H9 (cell line): ENCODE results near the gene ETV6. TPM values are rescaled to one million over a fixed set of nuclear protein-coding genes. Genes with fewer than 3 reads are reported as not detected.

Experiments
- DNase-seq: peaks from one replicate; pipeline ENCODE4 v3.0.0-alpha.2; 2017
- H2AFZ ChIP-seq: one replicate; pipeline ENCODE4 v1.6.1; 2013; ENCODE audit warnings: mild to moderate bottlenecking, low read length, control low read depth, moderate library complexity
- H2AK5ac ChIP-seq: 2 replicates; pipeline ENCODE4 v1.6.1; 2013; ENCODE audit warnings: low read length, control low read depth, mixed read lengths; ENCODE audit not compliant: insufficient read length
- H2BK120ac ChIP-seq: one replicate; pipeline ENCODE4 v1.6.1; 2013; ENCODE audit warnings: low read depth, mild to moderate bottlenecking, low read length, control low read depth, inconsistent platforms; ENCODE audit not compliant: poor library complexity, severe bottlenecking
- H2BK12ac ChIP-seq: 2 replicates; pipeline ENCODE4 v1.6.1; 2013; ENCODE audit warnings: low read length, control low read depth, mixed read lengths, low read depth; ENCODE audit not compliant: insufficient read length
- H2BK15ac ChIP-seq: 2 replicates; pipeline ENCODE4 v1.6.1; 2013; ENCODE audit warnings: low read depth, low read length, control low read depth
- H2BK20ac ChIP-seq: one replicate; pipeline ENCODE4 v1.6.1; 2013; ENCODE audit warnings: low read depth, mild to moderate bottlenecking, low read length, control low read depth, inconsistent platforms; ENCODE audit not compliant: poor library complexity, severe bottlenecking
- H2BK5ac ChIP-seq: 2 replicates; pipeline ENCODE4 v1.6.1; 2013; ENCODE audit warnings: low read length, control low read depth, mixed read lengths; ENCODE audit not compliant: insufficient read length
- H3K14ac ChIP-seq: 2 replicates; pipeline ENCODE4 v1.6.1; 2013; ENCODE audit warnings: low read length, control low read depth; ENCODE audit not compliant: insufficient read depth
- H3K18ac ChIP-seq: 2 replicates; pipeline ENCODE4 v1.6.1; 2013; ENCODE audit warnings: low read depth, mild to moderate bottlenecking, mixed read lengths, low read length, control low read depth; ENCODE audit not compliant: insufficient read length
- H3K23ac ChIP-seq: 2 replicates; pipeline ENCODE4 v1.6.1; 2013; ENCODE audit warnings: low read length, control low read depth, mixed read lengths, low read depth; ENCODE audit not compliant: insufficient read length
- H3K23me2 ChIP-seq: 2 replicates; pipeline ENCODE4 v1.6.1; 2013; ENCODE audit warnings: low read depth, mild to moderate bottlenecking, mixed read lengths, low read length, control low read depth; ENCODE audit not compliant: insufficient read length, poor library complexity, severe bottlenecking
- H3K27ac ChIP-seq: 2 replicates; pipeline ENCODE4 v1.5.1; 2013; ENCODE audit warnings: low read length, control low read depth, mixed read lengths, low read depth; ENCODE audit not compliant: insufficient read length
- H3K27me3 ChIP-seq: 2 replicates; pipeline ENCODE4 v1.6.1; 2013; ENCODE audit warnings: low read length, control low read depth, inconsistent platforms; ENCODE audit not compliant: insufficient read depth
- H3K4ac ChIP-seq: 2 replicates; pipeline ENCODE4 v1.6.1; 2013; ENCODE audit warnings: low read depth, mild to moderate bottlenecking, control low read depth, inconsistent platforms, low read length, moderate library complexity
- H3K4me1 ChIP-seq: 2 replicates; pipeline ENCODE4 v1.6.1; 2013; ENCODE audit warnings: low read length, control low read depth, inconsistent platforms; ENCODE audit not compliant: insufficient read depth
- H3K4me2 ChIP-seq: 2 replicates; pipeline ENCODE4 v1.6.1; 2013; ENCODE audit warnings: low read length, control low read depth, mixed read lengths; ENCODE audit not compliant: insufficient read length, insufficient read depth
- H3K56ac ChIP-seq: 2 replicates; pipeline ENCODE4 v1.6.1; 2013; ENCODE audit warnings: low read depth, mild to moderate bottlenecking, mixed read lengths, low read length, control low read depth; ENCODE audit not compliant: insufficient read length
- H3K79me1 ChIP-seq: 2 replicates; pipeline ENCODE4 v1.6.1; 2013; ENCODE audit warnings: low read depth, mild to moderate bottlenecking, moderate library complexity, low read length, control low read depth, inconsistent platforms; ENCODE audit not compliant: insufficient read depth, poor library complexity, severe bottlenecking
- H3K79me2 ChIP-seq: 2 replicates; pipeline ENCODE4 v1.6.1; 2013; ENCODE audit warnings: low read length, control low read depth, inconsistent platforms; ENCODE audit not compliant: insufficient read depth
- H3K9ac ChIP-seq: 2 replicates; pipeline ENCODE4 v1.6.1; 2013; ENCODE audit warnings: low read length, control low read depth, mixed read lengths; ENCODE audit not compliant: insufficient read length; ENCODE audit errors: extremely low read depth
- H3K9me3 ChIP-seq: one replicate; pipeline ENCODE4 v1.6.1; 2013; ENCODE audit warnings: low read depth, low read length, inconsistent platforms; ENCODE audit not compliant: control insufficient read depth
- H3T11ph ChIP-seq: one replicate; pipeline ENCODE4 v1.6.1; 2013; ENCODE audit warnings: mild to moderate bottlenecking, low read length, control low read depth, inconsistent platforms
- H4K20me1 ChIP-seq: one replicate; pipeline ENCODE4 v1.6.1; 2013; ENCODE audit not compliant: control insufficient read depth, insufficient read length, insufficient read depth
- H4K5ac ChIP-seq: 2 replicates; pipeline ENCODE4 v1.6.1; 2013; ENCODE audit warnings: low read depth, mild to moderate bottlenecking, mixed read lengths, low read length, control low read depth; ENCODE audit not compliant: insufficient read length
- H4K8ac ChIP-seq: replicated peaks from 2 replicates; pipeline ENCODE4 v1.6.1; 2013; ENCODE audit warnings: low read length, control low read depth, mixed read lengths, low read depth; ENCODE audit not compliant: insufficient read length
- H4K91ac ChIP-seq: 2 replicates; pipeline ENCODE4 v1.6.1; 2013; ENCODE audit warnings: low read depth, mild to moderate bottlenecking, moderate library complexity, mixed read lengths, low read length, control low read depth; ENCODE audit not compliant: insufficient read length
- H3K27ac Mint-ChIP-seq, 3 experiments: 2 replicates in 2 of 3; 3 replicates in 1 of 3; pipeline ENCODE4 v1.8.0; 2020 to 2021; ENCODE audit warnings: mixed read lengths in 3 of 3, mild to moderate bottlenecking in 1 of 3, moderate library complexity in 1 of 3
- H3K27me3 Mint-ChIP-seq: 2 replicates; pipeline ENCODE4 v1.8.0; 2021; ENCODE audit warnings: low read depth, mild to moderate bottlenecking, moderate library complexity, mixed read lengths
- H3K36me3 Mint-ChIP-seq, 3 experiments: 2 replicates in 2 of 3; 3 replicates in 1 of 3; pipeline ENCODE4 v1.8.0; 2020 to 2021; ENCODE audit warnings: low read depth in 3 of 3, mixed read lengths in 3 of 3; ENCODE audit not compliant: insufficient read depth in 1 of 3
- H3K4me1 Mint-ChIP-seq, 2 experiments: 2 replicates each; pipeline ENCODE4 v1.8.0; 2020; ENCODE audit warnings: mixed read lengths in 2 of 2
- H3K4me3 Mint-ChIP-seq, 2 experiments: 2 replicates in 1 of 2; 3 replicates in 1 of 2; pipeline ENCODE4 v1.8.0; 2020 to 2021; ENCODE audit warnings: mild to moderate bottlenecking in 2 of 2, mixed read lengths in 2 of 2, moderate library complexity in 1 of 2
- H3K9me3 Mint-ChIP-seq, 2 experiments: 2 replicates in 1 of 2; 3 replicates in 1 of 2; pipeline ENCODE4 v1.8.0; 2020; ENCODE audit warnings: mild to moderate bottlenecking in 2 of 2, mixed read lengths in 2 of 2, moderate library complexity in 1 of 2
- CTCF ChIP-seq: fragments of 200-600 bp; sonication (generic); conservative IDR thresholded peaks from 3 replicates; pipeline ENCODE4 v1.8.0; 2021; ENCODE audit warnings: antibody characterized with exemption, mild to moderate bottlenecking
- WGBS: extraction: QIAGEN DNeasy Blood & Tissue Kit; methylation state at CpG from one replicate; pipeline ENCODE4 v1.1.7; 2013; ENCODE audit warnings: missing lambda C conversion rate, low lambda C conversion rate, mixed read lengths; ENCODE audit not compliant: insufficient read length; ENCODE audit errors: extremely low coverage; 5-methylcytosine and 5-hydroxymethylcytosine counted together
- total RNA-seq: library from RNA; stranded (reverse); gene quantifications from 2 replicates; pipeline ENCODE4 v1.2.1, GENCODE V29; 2021

ETV6 gene
- total RNA-seq, 1 experiment from 2014 or later = 28.7 TPM

DNA sequence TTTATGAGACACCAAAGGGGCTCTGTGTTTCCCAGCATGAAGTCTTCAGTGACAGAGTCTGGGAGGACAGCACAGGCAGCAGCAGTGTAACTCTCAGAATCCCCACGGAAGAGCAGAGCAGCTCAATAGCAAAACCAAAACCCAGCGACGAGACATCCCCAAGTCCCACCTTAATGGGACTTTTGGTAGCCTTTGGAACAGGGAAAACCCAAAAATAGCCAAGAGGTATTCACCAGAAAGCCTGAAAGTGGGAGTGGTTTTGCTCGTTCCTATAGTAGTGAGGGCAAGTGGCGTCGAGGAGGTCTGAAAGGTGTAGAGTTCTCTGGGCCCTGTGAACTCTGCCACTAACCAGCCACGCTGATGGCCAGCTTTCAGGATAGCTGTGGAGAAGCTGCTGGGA is 174.6 kb downstream of the ETV6 start:
- Histone ChIP-seq H3K14ac (no peak overlapping the region), H2BK15ac (no peak overlapping the region), H3K9me3 (no peaks in the 10 kb centered on the region), H2AFZ (no peak overlapping the region), H2AK5ac (no peak overlapping the region), H4K91ac (no peak overlapping the region), H4K8ac (no peak overlapping the region), H3K23me2 (no peaks in the 10 kb centered on the region), H3K9ac (no peak overlapping the region), H4K5ac (no peak overlapping the region), H3K27me3 (no peaks in the 10 kb centered on the region), H4K20me1 (no peaks in the 10 kb centered on the region), H3K23ac (no peak overlapping the region), H3T11ph (no peak overlapping the region), H2BK5ac (no peak overlapping the region), H2BK20ac (no peak overlapping the region), H3K79me1 (no peaks in the 10 kb centered on the region), H2BK120ac (no peak overlapping the region), H3K79me2 (no peaks in the 10 kb centered on the region), H3K18ac (no peak overlapping the region), H3K4ac (no peak overlapping the region), H3K27ac (no peak overlapping the region), H3K56ac (no peak overlapping the region), H3K4me2 (no peak overlapping the region), H3K4me1 (peaks cover 21% of the 10 kb centered on the region), H2BK12ac (no peak overlapping the region)
- Mint-ChIP-seq H3K4me3 (no peak overlapping the region), H3K36me3 (peaks cover 0 to 4% (median 0%) of the 10 kb centered on the region in 3 experiments; a peak in 1 of 7 replicates), H3K27ac (peak overlapping the region in 1 of 3 experiments; percentile 26; a peak in 1 of 7 replicates), H3K4me1 (peaks cover 29 to 42% of the 10 kb centered on the region in 2 experiments), H3K27me3 (no peaks in the 10 kb centered on the region), H3K9me3 (no peaks in the 10 kb centered on the region)
- no peak for TF ChIP-seq CTCF
- WGBS = no CpG with 5 or more reads among the region's 7 CpGs
- no peak for DNase-seq
